KBM-7 (cell line): ENCODE measurements around the gene PNMA8C.
"Not testable (repeated sequence)": the region's sequence is repeated elsewhere in the genome, so short reads cannot be mapped to it uniquely, and the experiment has no call there.

Experiments used
- DNase-seq: peaks from one replicate; pipeline ENCODE4 v3.0.0-alpha.2; 2015
- in situ Hi-C: fragments of 300-500 bp; cut with MboI; formaldehyde crosslinking; loops from 2 replicates; pipeline ENCODE4 v1.14.3; 2020; ENCODE audit warnings: low sequenced_read_pairs, low pct_unique_long_range_greater_than_20kb, mixed read lengths

PNMA8C gene

DNA sequence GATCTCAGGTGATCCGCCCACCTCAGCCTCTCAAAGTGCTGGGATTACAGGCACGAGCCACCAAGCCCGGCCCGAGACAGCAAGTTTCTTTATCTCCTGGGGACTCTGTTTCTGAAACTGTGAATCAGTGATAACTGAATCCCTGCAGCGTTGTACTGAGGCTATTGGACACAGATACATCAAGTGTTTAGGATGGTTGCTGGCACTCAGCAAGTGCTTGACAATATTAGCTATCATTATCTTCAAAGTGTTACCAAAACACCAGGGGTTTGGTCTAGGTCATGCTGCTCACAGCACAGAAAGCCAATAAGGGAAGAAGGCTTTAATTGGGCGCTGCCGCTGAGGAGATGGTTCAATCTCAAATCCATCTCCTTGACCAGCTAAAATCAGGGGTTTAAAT is 20.5 kb upstream of the PNMA8C start:
- DNase-seq: no peak
- in situ Hi-C loops: no loop called here

DNA sequence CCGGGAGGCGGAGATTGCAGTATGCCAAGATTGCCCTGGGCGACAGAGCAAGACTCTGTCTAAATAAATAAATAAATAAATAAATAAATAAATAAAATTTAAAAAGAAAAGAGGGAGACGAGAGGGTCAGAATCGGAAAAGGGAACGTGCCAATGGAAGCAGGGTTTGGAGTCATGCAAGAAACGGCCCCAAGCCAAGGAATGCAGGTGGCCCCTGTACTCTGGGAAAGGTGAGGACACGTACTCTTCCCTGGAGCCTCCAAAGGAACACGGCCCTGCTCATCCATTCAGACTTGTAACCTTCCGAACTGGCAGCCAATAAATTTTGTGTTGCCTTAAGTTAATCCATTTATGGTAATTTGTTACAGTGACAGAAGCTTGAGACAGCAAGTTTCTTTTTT is 19.9 kb upstream of the PNMA8C start:
- DNase-seq: no peak
- in situ Hi-C loops: no loop called here

DNA sequence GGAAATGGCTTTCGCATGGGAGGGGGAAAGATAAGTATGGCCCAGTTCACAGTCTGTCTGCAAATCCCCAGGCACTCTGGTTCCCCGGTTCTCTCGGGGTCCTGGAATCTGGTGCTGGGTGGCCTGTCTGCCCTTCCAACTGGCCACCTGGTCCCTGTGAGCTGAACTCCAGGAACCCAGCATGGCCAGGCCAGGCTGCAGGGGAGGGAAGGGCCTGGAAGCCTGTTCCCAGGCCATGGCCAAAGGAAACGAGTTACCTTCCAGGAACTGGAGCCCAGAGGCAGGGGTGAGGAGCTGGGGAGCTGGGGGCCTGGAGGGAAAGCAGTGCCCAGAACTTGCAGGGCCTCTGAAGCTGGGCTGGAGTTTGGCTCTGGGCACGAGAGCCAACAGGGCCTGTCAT is 19.1 kb upstream of the PNMA8C start:
- DNase-seq: no peak
- in situ Hi-C loops: no loop called here

DNA sequence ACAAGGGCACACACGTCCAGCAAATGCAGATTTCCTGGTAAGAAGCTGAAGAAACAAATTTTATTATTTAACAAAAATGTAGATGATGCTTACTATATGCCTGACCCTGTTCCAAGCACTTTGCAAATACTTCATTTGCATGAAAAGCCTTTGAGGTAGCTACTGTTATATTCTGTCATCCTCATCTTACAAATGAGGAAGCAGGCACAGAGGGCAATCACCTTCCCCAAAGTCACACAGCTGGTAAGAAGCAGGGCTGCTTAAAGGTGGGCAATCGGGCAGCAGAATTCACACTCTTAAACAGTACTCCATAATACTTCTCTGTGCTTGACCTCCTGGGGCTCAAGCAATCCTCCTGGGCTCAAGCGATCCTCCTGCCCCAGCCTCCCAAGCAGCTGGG is 18.3 kb upstream of the PNMA8C start:
- in situ Hi-C loops: no loop called here

DNA sequence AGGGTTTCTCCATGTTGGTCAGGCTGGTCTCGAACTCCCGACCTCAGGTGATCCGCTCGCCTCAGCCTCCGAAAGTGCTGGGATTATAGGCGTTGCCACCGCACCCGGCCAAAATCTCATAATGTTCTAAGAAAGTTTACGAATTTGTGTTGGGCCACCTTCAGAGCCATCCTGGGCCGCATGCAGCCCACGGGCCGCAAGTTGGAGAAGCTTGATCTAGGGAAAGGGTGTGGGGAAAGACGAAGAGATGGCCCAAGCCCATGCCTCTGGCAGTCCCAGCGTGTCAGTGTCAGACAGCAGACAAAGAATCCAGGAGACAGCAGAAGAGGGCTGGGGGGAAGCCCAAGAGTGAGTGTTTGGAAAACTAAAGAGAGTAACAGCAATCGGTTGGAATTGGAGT is 17.3 kb upstream of the PNMA8C start:
- DNase-seq: no peak
- in situ Hi-C loops: no loop called here

More for the DNA sequence above, 18.3 kb upstream of the PNMA8C start:
- no peak for DNase-seq

DNA sequence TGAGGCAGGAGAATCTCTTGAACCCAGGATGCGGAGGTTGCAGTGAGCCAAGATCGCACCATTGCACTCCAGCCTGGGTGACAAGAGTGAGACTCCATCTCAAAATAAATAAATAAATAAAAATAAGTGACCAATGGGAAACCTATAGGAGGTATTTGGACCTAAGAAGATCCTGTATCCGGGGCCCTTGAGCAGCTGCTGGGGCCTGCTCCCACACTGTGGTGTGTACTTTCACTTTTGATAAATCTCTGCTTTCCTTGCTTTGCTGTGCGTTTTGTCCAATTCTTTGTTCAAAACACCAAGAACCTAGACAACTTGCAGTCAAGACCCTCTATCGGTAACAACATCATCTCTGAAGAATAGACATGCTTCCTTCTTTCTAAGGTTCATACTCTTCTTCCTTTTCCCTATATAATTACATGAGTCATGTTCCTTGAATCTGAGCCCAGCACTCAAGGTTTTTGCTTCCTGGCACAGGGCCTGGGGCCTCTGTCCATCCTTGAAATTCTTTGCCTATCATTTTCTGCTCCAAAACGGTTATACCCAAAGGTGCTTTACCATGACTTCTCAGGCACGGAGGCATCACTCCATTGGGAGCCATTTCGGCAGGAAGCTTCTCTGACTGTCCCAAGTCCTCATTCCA is 14.2 kb upstream of the PNMA8C start:
- in situ Hi-C loops: no loop called here
- no peak for DNase-seq

DNA sequence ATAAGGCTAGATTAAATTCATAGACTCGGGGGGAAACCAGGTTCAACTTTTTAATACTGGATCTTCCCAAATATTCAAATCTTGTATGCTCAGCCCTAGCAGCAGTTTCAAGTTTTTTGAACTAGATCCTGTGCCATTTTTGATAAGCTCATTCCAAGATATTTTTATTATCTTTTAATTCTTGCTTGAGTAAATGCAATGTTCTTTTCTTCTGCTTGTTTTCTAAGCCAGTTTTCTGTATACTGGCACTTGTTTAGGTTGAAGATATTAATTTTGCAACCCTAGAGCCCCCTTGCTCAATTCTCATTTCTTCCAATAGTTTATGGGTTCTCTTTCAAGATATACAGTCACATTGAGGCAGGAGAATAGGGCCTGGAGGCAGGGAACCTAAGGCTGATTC is 13.1 kb upstream of the PNMA8C start:
- no peak for DNase-seq
- in situ Hi-C loops: no loop called here

DNA sequence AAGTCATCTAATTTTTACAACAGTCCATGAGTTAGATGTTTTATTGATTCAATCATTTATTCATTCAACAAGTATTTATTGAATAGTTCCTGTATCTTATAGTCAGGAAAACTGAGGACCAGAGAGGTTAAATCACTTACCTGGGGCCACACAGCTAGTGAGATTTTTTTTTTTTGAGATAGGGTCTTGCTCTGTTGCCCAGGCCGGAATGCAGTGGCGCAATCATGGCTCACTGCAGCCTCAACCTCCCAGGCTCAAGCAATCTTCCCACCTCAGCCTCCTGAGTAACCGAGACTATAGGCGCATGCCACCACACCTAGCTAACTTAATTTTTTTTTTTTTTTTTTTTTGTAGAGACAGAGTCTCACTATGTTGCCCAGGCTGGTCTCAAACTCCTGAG is 7.0 kb upstream of the PNMA8C start:
- in situ Hi-C loops, DNase-seq: not testable (repeated sequence)

DNA sequence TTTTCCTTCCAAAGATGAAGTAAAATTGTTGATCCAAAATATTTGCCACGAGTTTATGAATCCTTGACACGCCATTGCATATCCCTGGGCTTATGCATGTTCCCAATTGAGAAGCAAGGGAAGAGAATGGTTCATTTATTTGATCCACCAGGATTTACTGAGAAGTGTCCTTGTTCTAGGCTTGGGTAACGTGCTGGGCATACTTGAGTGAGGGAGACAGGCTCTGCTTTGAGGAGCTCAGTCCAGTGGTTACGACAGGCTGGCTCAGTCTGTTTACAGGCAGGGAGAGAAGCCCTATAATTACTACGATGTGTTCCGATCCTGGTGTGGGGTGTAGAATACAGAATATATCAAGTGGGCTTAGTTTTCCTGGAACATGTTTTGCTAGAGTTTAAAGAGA is 6.3 kb upstream of the PNMA8C start:
- no peak for DNase-seq
- in situ Hi-C loops: no loop called here

DNA sequence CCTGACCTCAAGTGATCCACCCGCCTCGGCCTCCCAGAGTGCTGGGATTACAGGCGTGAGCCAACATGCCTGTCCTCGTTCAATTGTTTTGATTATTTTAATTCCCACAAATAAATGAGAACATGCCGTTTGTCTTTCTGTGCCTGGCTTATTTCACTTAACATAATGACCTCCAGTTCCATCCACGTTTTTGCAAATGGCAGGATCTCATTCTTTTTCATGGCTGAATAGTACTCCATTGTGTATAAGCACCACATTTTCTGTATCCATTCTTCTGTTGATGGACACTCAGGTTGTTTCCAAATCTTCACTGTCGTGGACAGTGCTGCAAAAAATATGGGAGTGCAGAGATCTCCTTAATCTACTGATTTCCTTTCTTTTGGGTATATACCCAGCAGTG is 4.7 kb upstream of the PNMA8C start:
- in situ Hi-C loops, DNase-seq: not testable (repeated sequence)

DNA sequence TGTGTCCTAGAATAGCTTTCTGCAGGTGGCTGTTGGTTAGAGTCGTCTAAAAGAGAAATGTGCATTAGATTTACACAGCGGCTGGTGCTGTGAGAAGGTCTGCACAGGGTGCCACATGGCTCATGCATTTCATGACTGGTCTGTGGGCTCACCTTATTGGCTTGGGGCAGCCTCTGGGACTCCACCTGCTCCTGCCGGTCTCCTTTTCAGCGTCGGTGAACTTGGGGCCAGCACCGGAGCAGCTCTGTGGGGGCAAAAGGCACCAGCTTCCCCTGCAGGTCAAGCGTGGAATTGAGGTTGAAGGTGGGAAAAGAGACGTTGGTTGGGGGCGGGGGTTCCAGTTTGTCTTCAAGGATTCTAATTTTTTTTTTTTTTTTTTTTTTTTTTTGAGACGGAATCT is 3.1 kb upstream of the PNMA8C start:
- peak; percentile 35 for DNase-seq
- in situ Hi-C loops: no loop called here

DNA sequence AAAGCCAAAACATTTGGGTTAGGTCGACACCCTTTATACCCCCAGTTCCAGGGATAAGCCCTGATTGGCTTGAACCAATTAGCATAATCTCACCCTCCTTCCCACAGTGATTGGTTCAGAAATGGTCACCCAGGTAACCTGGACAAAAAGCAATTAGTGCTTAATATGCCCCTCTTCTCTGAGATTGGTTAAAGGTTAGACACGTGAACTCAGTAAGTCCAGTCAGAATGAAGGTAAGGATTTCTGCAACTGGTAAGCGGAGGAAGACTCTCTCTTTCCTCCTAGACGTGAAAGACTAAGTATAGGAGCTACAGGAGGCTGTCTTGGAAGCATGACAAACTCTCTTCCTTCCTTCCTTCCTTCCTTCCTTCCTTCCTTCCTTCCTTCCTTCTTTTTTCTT is 1.3 kb upstream of the PNMA8C start:
- in situ Hi-C loops: no loop called here
- no peak for DNase-seq

DNA sequence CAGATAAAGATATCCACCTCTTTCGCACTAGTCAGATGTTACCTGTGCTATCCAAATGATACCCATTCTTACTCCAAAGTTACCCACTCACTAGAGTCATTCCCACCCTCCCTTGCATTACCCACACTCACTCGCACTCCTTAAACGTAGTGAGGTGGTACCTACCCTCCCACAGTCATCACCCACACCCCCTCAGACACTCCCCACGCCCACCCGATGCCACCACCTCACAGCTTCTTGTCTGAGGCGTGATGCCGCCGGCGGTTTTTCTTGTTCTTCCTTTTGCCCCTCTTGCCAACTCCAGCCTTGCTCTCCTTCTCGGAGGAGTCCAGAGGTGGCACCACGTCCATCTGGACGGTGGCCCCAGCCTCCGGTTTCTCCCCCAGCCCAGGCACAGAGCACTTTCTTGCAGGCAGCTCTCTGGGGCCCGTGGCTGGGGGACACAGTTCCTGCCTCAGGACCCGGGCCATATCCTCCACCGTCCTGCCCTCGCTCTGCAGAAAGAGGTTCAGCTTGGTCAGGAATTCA is 1.2 kb downstream of the PNMA8C start:
- no peak for DNase-seq
- in situ Hi-C loops: no loop called here

DNA sequence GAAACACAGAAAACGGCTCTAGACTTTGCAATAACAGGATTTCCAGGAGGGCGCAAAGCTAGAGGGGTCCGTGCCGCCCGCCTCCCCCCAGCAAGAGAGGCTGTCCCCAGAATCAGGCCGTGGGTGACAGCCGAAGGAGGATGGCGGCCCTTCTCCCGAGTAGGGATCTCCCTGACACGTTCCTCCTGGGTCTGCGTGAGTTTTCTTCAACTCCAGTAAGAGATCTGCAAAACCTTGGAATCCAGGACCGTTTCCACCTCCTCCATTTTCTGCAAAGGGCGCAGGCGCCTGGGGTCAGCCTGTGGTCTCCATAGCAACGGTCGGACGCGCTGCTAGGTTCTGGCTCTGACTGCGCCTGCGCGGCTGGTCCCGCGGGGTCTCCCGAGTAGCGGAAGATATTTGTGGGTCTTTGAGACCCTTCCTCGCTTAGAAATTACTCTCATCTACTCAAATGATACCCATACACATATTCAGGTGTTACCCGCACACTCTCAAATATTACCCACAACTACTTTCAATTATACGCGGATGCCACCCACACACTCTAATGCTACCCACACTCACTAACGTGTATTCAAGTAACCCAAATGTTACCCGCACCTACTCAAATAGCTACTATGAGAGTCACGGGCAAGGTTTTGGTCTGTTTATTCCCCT is 2.1 kb downstream of the PNMA8C start:
- DNase-seq: peak; percentile 36
- in situ Hi-C loops: no loop called here

DNA sequence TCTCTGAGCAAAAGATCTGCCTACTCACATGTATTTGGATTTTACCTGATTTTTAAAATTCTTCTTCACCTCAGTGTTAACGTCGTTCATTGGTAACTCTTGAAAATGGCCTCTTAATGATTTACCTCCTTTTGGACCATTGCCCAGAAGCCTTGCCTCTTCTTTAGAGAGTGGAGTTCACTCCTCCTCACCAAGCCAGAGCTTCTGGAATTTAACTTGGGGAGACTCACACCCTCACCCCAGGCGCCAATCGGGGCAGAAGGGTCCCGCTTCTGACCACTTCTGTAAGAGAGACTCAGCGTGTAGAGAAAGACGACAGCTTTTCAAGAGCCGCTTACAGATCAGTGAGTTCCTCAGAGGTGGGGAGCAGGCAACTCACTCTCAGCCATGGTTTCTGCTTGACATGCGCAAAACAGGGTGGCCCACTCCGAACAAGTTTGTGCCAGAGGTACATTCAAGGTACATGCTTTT is 2.7 kb downstream of the PNMA8C start:
- in situ Hi-C loops: no loop called here
- DNase-seq: no peak

DNA sequence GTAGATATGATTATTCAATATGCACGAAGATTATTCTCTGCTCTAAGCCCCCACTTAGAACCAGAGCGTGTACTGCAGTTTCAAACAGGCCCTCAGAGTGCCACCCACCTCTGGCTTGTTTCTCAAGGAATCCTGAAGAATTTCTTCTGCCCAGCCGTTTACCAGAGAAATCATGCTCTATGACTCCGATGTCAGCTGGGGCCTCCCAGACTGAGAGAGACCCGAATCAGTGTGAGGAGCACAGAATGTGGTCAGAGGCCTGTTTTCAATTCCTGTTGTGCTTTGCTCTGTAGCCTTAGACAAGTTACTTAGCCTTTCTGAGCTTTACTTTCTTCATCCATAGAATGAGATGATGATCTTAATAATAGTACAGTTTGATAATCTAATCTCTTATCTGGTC is 5.5 kb downstream of the PNMA8C start:
- in situ Hi-C loops: no loop called here
- DNase-seq: no peak

DNA sequence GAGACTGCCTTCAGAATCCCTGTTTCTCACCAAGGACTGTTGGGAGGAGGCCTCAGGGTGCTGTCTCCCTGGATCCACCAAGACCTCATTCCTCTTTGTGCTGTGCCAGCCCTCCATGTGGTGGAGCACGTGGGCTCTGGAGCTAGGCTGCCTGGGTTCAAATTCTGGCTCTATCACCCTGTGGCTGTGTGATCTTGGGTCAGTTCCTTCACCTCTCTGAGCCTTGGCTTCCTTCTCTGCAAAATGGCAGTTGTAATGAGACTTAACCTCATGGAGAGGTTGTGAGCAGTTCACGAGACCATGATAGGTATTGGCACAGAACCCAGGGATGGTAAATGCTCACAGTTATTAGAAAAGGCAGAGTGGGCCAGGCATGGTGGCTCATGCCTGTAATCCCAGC is 6.4 kb downstream of the PNMA8C start:
- in situ Hi-C loops: no loop called here
- DNase-seq: no peak

DNA sequence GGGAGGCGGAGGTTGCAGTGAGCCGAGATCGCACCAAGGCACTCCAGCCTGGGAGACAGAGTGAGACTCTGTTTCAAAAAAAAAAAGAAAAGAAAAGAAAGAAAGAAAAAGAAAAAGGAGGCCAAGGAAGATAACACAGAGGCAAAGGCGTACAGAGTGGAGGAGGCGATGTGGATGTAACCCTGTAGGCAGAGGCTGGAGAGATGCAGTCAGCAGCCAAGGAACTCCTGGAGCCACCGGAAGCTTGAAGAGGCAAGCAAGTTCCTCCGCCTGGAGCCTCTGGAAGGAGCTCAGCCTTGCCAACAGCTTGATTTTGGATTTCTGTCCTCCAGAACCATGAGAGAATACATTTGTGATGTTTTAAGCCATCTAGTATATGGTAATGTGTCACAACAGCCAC is 8.7 kb downstream of the PNMA8C start:
- in situ Hi-C loops: no loop called here
- DNase-seq: no peak

DNA sequence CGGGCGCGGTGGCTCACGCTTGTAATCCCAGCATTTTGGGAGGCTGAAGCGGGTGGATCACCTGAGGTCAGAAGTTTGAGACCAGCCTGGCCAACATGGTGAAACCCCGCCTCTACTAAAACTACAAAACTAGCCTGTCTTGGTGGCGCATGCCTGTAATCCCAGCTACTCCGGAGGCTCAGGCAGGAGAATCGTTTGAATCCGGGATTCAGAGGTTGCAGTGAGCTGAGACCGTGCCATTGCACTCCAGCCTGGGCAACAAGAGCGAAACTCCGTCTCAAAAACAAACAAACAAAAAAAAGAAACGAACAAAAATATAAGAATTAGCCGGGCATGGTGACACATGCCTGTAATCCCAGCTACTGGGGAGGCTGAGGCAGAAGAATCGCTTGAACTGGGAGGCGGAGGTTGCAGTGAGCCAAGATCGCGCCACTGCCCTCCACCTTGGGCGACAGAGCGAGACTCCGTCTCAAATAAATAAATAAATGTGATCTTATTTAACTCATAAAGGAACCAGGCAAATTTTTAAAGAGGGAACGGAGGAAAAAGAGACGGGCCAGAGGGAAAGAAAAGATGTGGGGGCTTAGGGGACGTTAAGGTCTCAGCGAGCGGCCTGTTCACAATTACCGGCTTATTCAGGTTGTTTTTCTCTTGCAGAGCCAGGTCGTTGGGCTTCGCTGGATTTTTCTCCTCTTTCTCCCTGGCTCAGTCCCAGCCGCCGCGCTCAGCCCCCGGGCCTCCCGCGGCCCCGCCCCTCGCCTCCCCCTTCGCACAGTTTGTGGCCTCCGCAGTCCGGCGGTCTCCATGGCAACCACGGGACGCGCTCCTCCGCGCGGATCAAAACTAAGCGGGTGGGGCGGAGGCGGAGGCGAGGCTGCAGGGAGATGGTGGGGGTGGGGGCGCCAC is 12.7 kb downstream of the PNMA8C start:
- peak; percentile 78 for DNase-seq

DNA sequence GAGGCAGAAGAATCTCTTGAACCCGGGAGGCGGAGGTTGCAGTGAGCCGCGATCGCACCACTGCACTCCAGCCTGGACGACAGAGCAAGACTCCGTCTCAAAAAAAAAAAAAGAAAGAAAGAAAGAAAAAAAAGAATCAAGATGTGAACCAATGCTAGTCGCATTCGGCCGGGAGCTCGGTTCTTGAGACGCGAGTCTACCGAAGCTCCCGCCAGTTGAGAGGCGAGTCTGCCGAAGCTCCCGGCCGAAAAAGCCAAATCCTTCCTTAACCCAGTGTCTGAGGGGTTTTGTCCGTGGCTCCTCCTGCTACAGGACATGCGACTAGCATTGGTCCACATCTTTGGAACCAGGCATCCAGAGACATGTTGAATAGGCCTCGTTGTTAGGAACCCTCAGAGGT is 13.8 kb downstream of the PNMA8C start:
- DNase-seq, in situ Hi-C loops: not testable (repeated sequence)

More for the DNA sequence above, 12.7 kb downstream of the PNMA8C start:
- in situ Hi-C loops: not testable (repeated sequence)
